GM18519 (cell line): ENCODE measurements around the gene RABL6.

Experiments used
- ATAC-seq: cut with Tn5 transposase; IDR thresholded peaks from one replicate; pipeline ENCODE4 v1.9.1; 2021; ENCODE audit warnings: mild to moderate bottlenecking, moderate library complexity; ENCODE audit not compliant: unreplicated experiment, low FRiP score

RABL6 gene

GRCh38 chr9:136814725-136815421 is 7.1 kb downstream of the RABL6 start:
- ATAC-seq: no peak

- no peak for ATAC-seq
Observed at GRCh38 chr9:136815422-136815782, 7.7 kb downstream of the RABL6 start.

GRCh38 chr9:136820971-136821825 is 13.4 kb downstream of the RABL6 start:
- no peak for ATAC-seq

- ATAC-seq: no peak
Observed at GRCh38 chr9:136821826-136822544, 14.2 kb downstream of the RABL6 start.

- ATAC-seq: no peak
Observed at GRCh38 chr9:136823136-136824046, 15.6 kb downstream of the RABL6 start.

- no peak for ATAC-seq
Observed at GRCh38 chr9:136824496-136825225, 16.9 kb downstream of the RABL6 start.

GRCh38 chr9:136825295-136826187 is 17.8 kb downstream of the RABL6 start:
- no peak for ATAC-seq

- ATAC-seq: no peak
Observed at GRCh38 chr9:136826188-136826541, 18.4 kb downstream of the RABL6 start.

- no peak for ATAC-seq
Observed at GRCh38 chr9:136826703-136827582, 19.2 kb downstream of the RABL6 start.

- no peak for ATAC-seq
Observed at GRCh38 chr9:136827794-136828473, 20.2 kb downstream of the RABL6 start.

GRCh38 chr9:136828474-136829140 is 20.9 kb downstream of the RABL6 start:
- no peak for ATAC-seq

- no peak for ATAC-seq
Observed at GRCh38 chr9:136829412-136829811, 21.7 kb downstream of the RABL6 start.

GRCh38 chr9:136829981-136830885 is 22.5 kb downstream of the RABL6 start:
- ATAC-seq: no peak

GRCh38 chr9:136831002-136831719 is 23.4 kb downstream of the RABL6 start:
- no peak for ATAC-seq

GRCh38 chr9:136831720-136832104 is 24.0 kb downstream of the RABL6 start:
- ATAC-seq: no peak
